ENCODE results near the gene AJM1.
"Not testable (repeated sequence)": the region's sequence is repeated elsewhere in the genome, so short reads cannot be mapped to it uniquely, and the experiment has no call there.

AJM1 gene

GRCh38 chr9:136842380-136842948 is at the start of gene AJM1:
TSS of gene AJM1 (plus strand) at chr9:136842478. CDS start at chr9:136844415, 1,937 bp downstream.
- DNase-seq, result peak in 55 of 56 donors; percentile 36 to 87 (median 73)

GRCh38 chr9:136793086-136793946 is 49.0 kb upstream of the AJM1 start:
- DNase-seq, result no peak

- DNase-seq, result no peak
Measured at GRCh38 chr9:136794281-136794999, 47.8 kb upstream of the AJM1 start.

DNA sequence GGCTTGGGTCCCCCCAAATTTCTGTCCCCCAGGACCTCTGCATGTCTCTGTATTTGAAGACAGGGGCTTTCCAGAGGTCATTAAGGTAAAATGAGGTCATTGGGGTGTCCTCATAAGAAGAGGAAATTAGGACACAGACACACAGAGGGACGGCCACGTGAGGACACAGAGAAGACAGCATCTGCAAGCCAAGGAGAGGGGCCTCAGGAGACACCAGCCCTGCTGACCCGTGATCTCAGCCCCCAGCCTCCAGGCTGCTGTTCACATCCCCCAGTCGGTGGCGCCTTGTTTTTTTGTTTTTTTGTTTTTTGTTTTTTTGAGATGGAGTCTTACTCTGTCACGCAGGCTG is 47.3 kb upstream of the AJM1 start:
- no peak for DNase-seq

DNA sequence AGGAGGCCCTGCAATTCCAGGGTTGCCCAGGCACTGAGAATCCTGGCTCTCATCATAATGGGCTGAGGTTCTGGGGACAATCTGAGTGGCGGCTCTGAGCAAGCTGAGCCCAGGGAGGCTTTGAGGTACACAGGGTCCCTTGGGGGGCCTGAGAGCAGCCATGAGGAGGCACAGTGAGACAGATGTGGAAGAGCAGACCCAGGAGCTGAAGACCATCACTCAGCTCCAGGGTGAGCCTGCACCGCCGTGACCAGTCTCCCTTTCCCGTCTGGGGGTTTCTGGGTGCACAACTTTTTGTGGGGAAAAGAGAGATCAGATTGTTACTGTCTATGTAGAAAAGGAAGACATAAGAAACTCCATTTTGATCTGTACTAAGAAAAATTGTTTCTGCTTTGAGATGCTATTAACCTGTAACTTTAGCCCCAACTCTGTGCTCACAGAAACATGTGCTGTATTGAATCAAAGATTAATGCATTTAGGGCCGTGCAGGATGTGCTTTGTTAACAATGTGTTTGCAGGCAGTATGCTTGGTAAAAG is 46.0 kb upstream of the AJM1 start, which contains the start of gene CCDC183:
Gene CCDC183, plus strand, starts transcription at position 101 of the 537 bp plus-strand sequence. Its CDS starts 60 bp downstream, at position 161.
- no peak for DNase-seq

GRCh38 chr9:136796775-136797347 is 45.4 kb upstream of the AJM1 start:
- not testable (repeated sequence) for DNase-seq

- no peak for DNase-seq
Measured at GRCh38 chr9:136798708-136799078, 43.6 kb upstream of the AJM1 start.

DNA sequence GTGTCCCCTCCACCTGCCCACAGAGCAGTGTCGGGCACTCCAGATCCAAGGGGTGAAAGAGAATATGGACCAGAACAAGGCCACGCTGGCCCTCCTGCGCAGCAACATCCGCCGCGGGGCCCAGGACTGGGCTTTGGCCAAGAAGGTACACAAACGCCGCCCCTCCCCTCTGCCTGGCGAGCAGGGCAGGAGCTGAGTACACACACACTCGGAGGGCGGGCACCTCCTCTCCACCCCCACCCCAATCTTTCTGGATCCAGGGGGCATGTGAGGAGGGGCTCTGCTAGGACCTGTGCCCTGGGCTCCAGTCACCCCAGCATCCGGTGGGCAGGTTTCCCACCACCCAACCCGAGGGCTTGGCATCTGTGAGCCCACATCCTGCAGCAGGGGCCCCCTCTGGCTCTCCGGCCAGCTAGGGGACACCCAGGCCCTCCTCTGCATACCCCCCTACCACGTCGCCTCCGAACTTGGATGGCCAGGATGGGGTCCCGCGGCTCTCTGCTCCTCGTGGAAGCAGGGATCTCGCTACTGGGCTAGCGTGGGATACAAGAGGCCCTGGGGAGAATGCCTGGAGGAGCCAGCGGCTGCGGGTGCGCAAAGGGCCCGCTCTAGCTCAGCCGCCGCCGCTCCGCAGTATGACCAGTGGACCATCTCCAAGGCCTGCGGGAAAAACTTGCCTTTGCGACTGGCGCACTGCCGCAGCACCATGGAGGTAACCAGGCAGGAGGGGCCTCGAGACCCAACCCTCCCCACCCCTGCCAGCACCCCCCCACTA is 43.0 kb upstream of the AJM1 start:
- DNase-seq, result no peak

GRCh38 chr9:136799854-136800657 is 42.2 kb upstream of the AJM1 start:
- DNase-seq, result peak in 47 of 56 donors; percentile 14 to 92 (median 70)

DNA sequence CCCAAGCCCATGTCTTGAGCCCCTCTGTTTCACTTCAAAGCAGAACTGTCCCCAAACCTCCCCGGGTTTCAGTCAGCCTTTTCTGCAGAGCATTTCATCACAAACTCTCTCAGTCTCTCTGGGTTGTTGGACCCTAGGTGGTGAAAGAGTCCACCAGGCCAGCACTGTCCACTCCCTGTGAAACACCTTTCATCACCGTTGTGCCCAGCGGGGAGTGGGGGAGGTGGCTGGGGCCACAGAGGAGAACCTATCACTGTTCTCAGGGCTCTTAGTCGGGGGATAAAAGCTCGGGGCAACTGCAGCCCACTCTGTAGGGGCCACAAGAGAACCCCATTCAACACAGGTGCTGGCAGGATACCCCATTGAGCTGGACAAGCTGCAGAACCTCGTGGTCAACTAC is 40.0 kb upstream of the AJM1 start:
- no peak for DNase-seq

DNA sequence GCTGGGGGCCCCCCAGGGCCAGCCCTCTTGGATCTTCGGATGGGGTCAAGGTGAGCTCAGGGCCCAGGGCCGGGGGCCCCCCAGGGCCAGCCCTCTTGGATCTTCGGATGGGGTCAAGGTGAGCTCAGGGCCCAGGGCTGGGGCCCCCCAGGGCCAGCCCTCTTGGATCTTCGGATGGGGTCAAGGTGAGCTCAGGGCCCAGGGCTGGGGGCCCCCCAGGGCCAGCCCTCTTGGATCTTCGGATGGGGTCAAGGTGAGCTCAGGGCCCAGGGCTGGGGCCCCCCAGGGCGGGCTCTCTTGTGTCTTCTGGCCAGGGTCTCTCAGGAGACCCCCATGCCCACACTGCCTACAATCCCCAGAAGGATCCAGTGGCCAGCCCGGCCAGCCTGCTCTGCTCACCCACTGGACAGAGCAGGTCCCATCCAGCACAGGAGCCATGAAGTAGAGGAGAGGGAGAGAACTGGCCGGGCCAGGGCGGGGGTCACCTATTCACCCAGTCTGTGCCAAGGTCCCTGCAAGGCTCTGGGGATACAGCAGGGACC is 39.2 kb upstream of the AJM1 start:
- DNase-seq, result not testable (repeated sequence)

DNA sequence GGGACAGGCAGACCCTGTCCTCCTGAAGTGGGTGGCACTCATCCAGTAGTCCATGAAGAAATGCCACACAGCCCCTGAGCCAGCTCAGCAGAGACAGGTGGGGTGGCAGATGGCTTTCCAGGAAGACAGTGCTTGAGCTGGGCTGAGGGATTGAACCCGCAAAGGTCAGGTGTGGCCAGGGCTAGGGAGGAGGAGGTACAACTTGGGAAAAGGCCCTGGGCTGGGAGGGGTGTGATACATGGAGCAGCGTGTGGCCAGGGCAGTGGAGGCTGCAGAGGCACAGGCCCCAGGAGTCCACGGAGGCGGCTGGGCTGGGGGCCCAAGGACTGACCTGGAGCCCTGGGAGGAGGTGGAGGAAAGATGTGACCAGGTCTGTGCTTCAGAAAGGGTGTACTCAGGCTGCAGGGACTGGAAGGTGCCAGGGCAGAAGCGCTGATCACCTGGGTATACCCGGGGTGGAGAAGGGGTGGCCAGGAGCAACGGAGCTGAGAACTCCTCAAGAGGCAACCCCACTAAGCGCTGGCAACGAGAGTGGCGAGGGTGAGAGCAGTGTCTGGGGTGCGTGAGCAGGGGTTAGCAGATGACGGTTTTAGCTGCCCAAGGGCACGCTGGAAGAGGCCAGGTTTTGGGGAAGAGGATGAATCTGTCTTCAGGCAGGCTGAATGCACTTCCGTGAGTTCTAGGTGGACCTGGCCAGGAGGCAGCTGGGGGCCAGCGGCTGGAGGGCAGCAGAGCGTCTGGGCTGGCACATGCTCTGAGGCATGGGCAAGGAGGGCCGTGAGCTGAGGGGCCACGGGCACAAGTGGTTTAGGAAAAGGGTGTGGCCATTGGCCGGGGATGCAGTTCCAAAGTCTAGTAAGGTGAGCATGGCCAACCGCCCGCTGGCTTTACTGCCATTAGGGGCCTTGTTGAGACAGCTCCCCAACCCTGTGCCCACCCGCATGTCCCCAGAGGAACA is 38.4 kb upstream of the AJM1 start:
- no peak for DNase-seq

GRCh38 chr9:136804509-136805206 is 37.6 kb upstream of the AJM1 start:
- no peak for DNase-seq

- no peak for DNase-seq
Measured at GRCh38 chr9:136805207-136805740, 37.0 kb upstream of the AJM1 start.

GRCh38 chr9:136806067-136806466 is 36.2 kb upstream of the AJM1 start:
- no peak for DNase-seq

DNA sequence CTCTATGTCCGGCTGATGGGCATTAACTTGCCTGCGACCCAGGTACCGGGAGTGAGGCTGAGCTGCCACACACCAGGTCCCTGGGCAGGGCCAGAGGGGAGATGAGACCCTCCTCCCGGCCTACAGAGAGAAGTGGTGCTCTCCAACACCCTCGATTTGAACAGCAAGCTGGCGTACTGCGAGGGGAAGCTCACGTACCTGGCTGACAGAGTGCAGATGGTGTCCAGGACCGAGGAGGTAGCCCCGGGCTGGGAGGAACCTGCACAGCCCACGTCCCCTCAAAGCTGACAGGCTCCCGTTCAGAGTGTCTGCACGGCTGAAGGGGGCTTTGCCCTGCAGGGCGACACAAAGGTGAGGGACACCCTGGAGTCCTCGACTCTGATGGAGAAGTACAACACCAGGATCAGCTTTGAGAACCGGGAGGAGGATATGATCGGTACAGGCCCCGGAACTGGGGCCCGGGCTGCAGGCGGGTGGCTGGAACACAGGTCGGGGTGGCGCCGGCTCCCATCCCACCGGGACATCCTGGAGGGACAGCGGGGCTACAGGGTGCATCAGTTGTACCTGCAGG is 35.6 kb upstream of the AJM1 start:
- DNase-seq, result no peak

Measured in nucleus accumbens (tissue), 56 donors.